IMR-90 (cell line): ENCODE results near the gene DAB1. TPM values are rescaled to one million over a fixed set of nuclear protein-coding genes. Genes with fewer than 3 reads are reported as not detected.

Experiments used
- ATAC-seq: fragments of 200-7000 bp; cut with Tn5 transposase; 2 replicates; pipeline ENCODE4 v1.9.1; 2020; ENCODE audit warnings: low read depth, mild to moderate bottlenecking, moderate library complexity
- BruUV-seq: library from RNA; stranded (reverse); fragments of 400-500 nt; replicated peaks from 2 replicates; lab custom pipeline; 2021; lab: Mats Ljungman, UMichigan
- CTCF ChIA-PET: fragments of 300-600 bp; formaldehyde crosslinking; extraction: SDS; loops from one replicate; lab custom pipeline; 2021; ENCODE audit warnings: antibody characterized with exemption; lab: Yijun Ruan, JAX
- POLR2A ChIA-PET: fragments of 300-600 bp; sonication (Branson Sonifier 250); formaldehyde crosslinking; loops from one replicate; lab custom pipeline; 2022; ENCODE audit warnings: antibody characterized with exemption; ENCODE audit not compliant: unreplicated experiment; lab: Charles Lee
- DNase-seq: peaks from one replicate; pipeline ENCODE4 v3.0.0; 2013
- H2AFZ ChIP-seq: replicated peaks from 2 replicates; pipeline ENCODE3; 2013; ENCODE audit warnings: low read length, mild to moderate bottlenecking; ENCODE audit not compliant: poor library complexity
- H2AK5ac ChIP-seq: 2 replicates; pipeline ENCODE4 v1.6.1; 2013; ENCODE audit warnings: low read depth, low read length, inconsistent platforms
- H2AK9ac ChIP-seq: replicated peaks from 2 replicates; pipeline ENCODE3; 2013; ENCODE audit warnings: mild to moderate bottlenecking, low read depth, low read length, moderate library complexity; ENCODE audit not compliant: poor library complexity
- H2BK120ac ChIP-seq: 2 replicates; pipeline ENCODE4 v1.6.1; 2013; ENCODE audit warnings: low read depth, low read length, inconsistent platforms
- H2BK15ac ChIP-seq: 3 replicates; pipeline ENCODE4 v1.6.1; 2013; ENCODE audit warnings: low read depth, low read length, inconsistent platforms
- H2BK20ac ChIP-seq: 2 replicates; pipeline ENCODE4 v1.6.1; 2013; ENCODE audit warnings: low read depth, mild to moderate bottlenecking, inconsistent platforms, low read length, moderate library complexity
- H2BK5ac ChIP-seq: 2 replicates; pipeline ENCODE4 v1.6.1; 2013; ENCODE audit warnings: mild to moderate bottlenecking, low read depth, low read length, inconsistent platforms; ENCODE audit not compliant: poor library complexity, severe bottlenecking
- H3K14ac ChIP-seq: replicated peaks from 2 replicates; pipeline ENCODE4 v1.6.1; 2013; ENCODE audit warnings: low read depth, low read length, inconsistent platforms
- H3K18ac ChIP-seq: 2 replicates; pipeline ENCODE4 v1.6.1; 2013; ENCODE audit warnings: low read depth, low read length, control low read depth
- H3K23ac ChIP-seq: 2 replicates; pipeline ENCODE4 v1.6.1; 2013; ENCODE audit warnings: low read depth, low read length, inconsistent platforms
- H3K27ac ChIP-seq: 2 replicates; pipeline ENCODE4 v1.5.1; 2013; ENCODE audit warnings: mild to moderate bottlenecking, control low read depth, low read length; ENCODE audit not compliant: insufficient read depth
- H3K27me3 ChIP-seq: 2 replicates; pipeline ENCODE4 v1.6.1; 2013; ENCODE audit warnings: low read length; ENCODE audit not compliant: control insufficient read depth, insufficient read depth
- H3K36me3 ChIP-seq: 2 replicates; pipeline ENCODE4 v1.6.1; 2013; ENCODE audit warnings: low read length, mixed read lengths; ENCODE audit not compliant: control insufficient read depth, insufficient read depth
- H3K4ac ChIP-seq: 2 replicates; pipeline ENCODE4 v1.6.1; 2013; ENCODE audit warnings: low read depth, low read length, inconsistent platforms
- H3K4me1 ChIP-seq: 2 replicates; pipeline ENCODE4 v1.6.1; 2013; ENCODE audit warnings: low read length, mixed read lengths; ENCODE audit not compliant: control insufficient read depth, insufficient read depth
- H3K4me2 ChIP-seq: 2 replicates; pipeline ENCODE4 v1.6.1; 2013; ENCODE audit warnings: low read depth, mild to moderate bottlenecking, control low read depth, low read length, moderate library complexity
- H3K4me3 ChIP-seq: 2 replicates; pipeline ENCODE4 v1.5.1; 2013; ENCODE audit warnings: low read depth, mild to moderate bottlenecking, control low read depth, low read length, moderate library complexity; ENCODE audit not compliant: insufficient read depth
- H3K56ac ChIP-seq: 2 replicates; pipeline ENCODE4 v1.6.1; 2013; ENCODE audit warnings: low read length, inconsistent platforms; ENCODE audit not compliant: insufficient read depth; ENCODE audit errors: extremely low read depth
- H3K79me1 ChIP-seq, 2 experiments: 2 replicates each; pipeline ENCODE4 v1.6.1; 2013; ENCODE audit warnings: low read length in 2 of 2, inconsistent platforms in 1 of 2, low read depth in 1 of 2
- H3K9ac ChIP-seq: 2 replicates; pipeline ENCODE4 v1.6.1; 2013; ENCODE audit warnings: low read depth, low read length, control low read depth
- H3K9me1 ChIP-seq: 2 replicates; pipeline ENCODE4 v1.6.1; 2013; ENCODE audit warnings: low read length, inconsistent platforms; ENCODE audit not compliant: insufficient read depth
- H3K9me3 ChIP-seq: 2 replicates; pipeline ENCODE4 v1.6.1; 2013; ENCODE audit warnings: low read length; ENCODE audit not compliant: control insufficient read depth, insufficient read depth
- H4K20me1 ChIP-seq: 2 replicates; pipeline ENCODE4 v1.6.1; 2013; ENCODE audit warnings: low read length, inconsistent platforms; ENCODE audit not compliant: insufficient read depth
- H4K5ac ChIP-seq: 2 replicates; pipeline ENCODE4 v1.6.1; 2013; ENCODE audit warnings: mild to moderate bottlenecking, low read depth, low read length, control low read depth
- H4K8ac ChIP-seq, 2 experiments: 2 replicates each; pipeline ENCODE4 v1.6.1; 2013; ENCODE audit warnings: low read depth in 2 of 2, low read length in 2 of 2, control low read depth in 1 of 2, inconsistent platforms in 1 of 2
- H4K91ac ChIP-seq: 2 replicates; pipeline ENCODE4 v1.6.1; 2013; ENCODE audit warnings: low read depth, low read length, inconsistent platforms; ENCODE audit not compliant: insufficient read depth
- CEBPB ChIP-seq: IDR thresholded peaks from 2 replicates; pipeline ENCODE4 v1.6.1; 2012; ENCODE audit warnings: low read depth, low read length, improper control_type of control experiment
- ELK1 ChIP-seq: fragments of 150-350 bp; IDR thresholded peaks from 2 replicates; pipeline ENCODE4 v1.6.1; 2016; ENCODE audit warnings: low read depth, mild to moderate bottlenecking, low read length, moderate library complexity, borderline replicate concordance
- RAD21 ChIP-seq: IDR thresholded peaks from 2 replicates; pipeline ENCODE4 v1.6.1; 2012; ENCODE audit warnings: low read length, improper control_type of control experiment
- RCOR1 ChIP-seq: IDR thresholded peaks from 2 replicates; pipeline ENCODE4 v1.6.1; 2012; ENCODE audit warnings: mild to moderate bottlenecking, low read length, improper control_type of control experiment; ENCODE audit not compliant: insufficient replicate concordance
- USF2 ChIP-seq: fragments of 150-350 bp; IDR thresholded peaks from 2 replicates; pipeline ENCODE4 v1.6.1; 2017; ENCODE audit warnings: mild to moderate bottlenecking, antibody characterized with exemption, low read length, low read depth
- WGBS, 2 experiments: methylation state at CpG; one replicate each; pipeline versions ENCODE4 v1.1.5 to v1.1.7; 2013; ENCODE audit warnings: missing lambda C conversion rate in 2 of 2; ENCODE audit not compliant: insufficient read length in 1 of 2; ENCODE audit errors: extremely low coverage in 2 of 2; 5-methylcytosine and 5-hydroxymethylcytosine counted together
- dilution Hi-C: fragments of 300-500 bp; cut with HindIII; formaldehyde crosslinking; loops from one replicate; pipeline ENCODE4 v1.14.3; 2018; ENCODE audit warnings: low sequenced_read_pairs; ENCODE audit not compliant: unreplicated experiment
- in situ Hi-C: fragments of 300-500 bp; cut with MboI; formaldehyde crosslinking; loops from 3 replicates; pipeline ENCODE4 v1.14.3; 2019; ENCODE audit warnings: low sequenced_read_pairs, inconsistent platforms, mixed read lengths
- intact Hi-C: fragments of 100-400 bp; cut with micrococcal nuclease; formaldehyde crosslinking; loops from 2 replicates; pipeline ENCODE4 v1.10.0; 2022
- polyA plus RNA-seq, 3 experiments: library from polyadenylated mRNA; depleted of rRNA; stranded (reverse); fragments of >200 nt; gene quantifications; 2 replicates each; pipeline ENCODE4 v1.2.3, GENCODE V29; 2012; ENCODE audit warnings: low replicate concordance in 1 of 3
- total RNA-seq: library from RNA; depleted of rRNA; stranded (reverse); fragments of >200 nt; gene quantifications from 2 replicates; pipeline ENCODE4 v1.2.3, GENCODE V29; 2012

DAB1 gene
- total and polyA plus RNA-seq, 2 of the 4 experiments (the other 2 are of a cell fraction): 0.18 to 0.41 TPM

GRCh38 chr1:56948403-56949023 lies 475.3 kb downstream of the DAB1 start:
- BruUV-seq: no TSS peak
- dilution Hi-C loops (no loop called here), in situ Hi-C loops (no loop called here), intact Hi-C loops (no loop called here)
- H4K5ac ChIP-seq: no peak overlapping the region
- DNase-seq (peak; percentile 6), ATAC-seq (peak; percentile 62)
- H3K14ac ChIP-seq: no peak overlapping the region
- no peak overlapping the region for H2BK120ac ChIP-seq
- H3K18ac ChIP-seq: no peak overlapping the region
- H2AK9ac ChIP-seq: no peak overlapping the region
- POLR2A ChIA-PET: interaction anchor here (0.5 to 0.6 kb wide), 2 partner anchors 15 to 327 kb away, joined by 3 read pairs; no protein-coding TSS in a partner anchor
- H3K9me1 ChIP-seq: no peaks in the 10 kb centered on the region
- no peaks in the 10 kb centered on the region for H3K79me1 ChIP-seq
- H2BK15ac ChIP-seq: no peak overlapping the region
- no peaks in the 10 kb centered on the region for H3K36me3 ChIP-seq
- H3K9me3 ChIP-seq: no peaks in the 10 kb centered on the region
- H4K20me1 ChIP-seq: no peaks in the 10 kb centered on the region
- peaks cover 3% of the 10 kb centered on the region; the same call in 1 of the 2 replicates for H3K4me1 ChIP-seq
- H3K9ac ChIP-seq: no peak overlapping the region
- TF ChIP-seq ELK1 (no peak), RCOR1 (no peak), CEBPB (no peak), RAD21 (no peak), USF2 (no peak)
- H2BK20ac ChIP-seq: no peak overlapping the region
- H3K23ac ChIP-seq: no peak overlapping the region
- no peak overlapping the region for H2AFZ ChIP-seq
- CTCF ChIA-PET: interaction anchor here (0.6 kb wide), 2 partner anchors 112 to 119 kb away, joined by 3 to 4 read pairs; no protein-coding TSS in a partner anchor
- no peak overlapping the region for H3K56ac ChIP-seq
- WGBS, 2 experiments: no CpG with 5 or more reads among the region's 1 CpG
- no peak overlapping the region for H3K4me3 ChIP-seq
- no peak overlapping the region for H4K91ac ChIP-seq
- H2BK5ac ChIP-seq: no peak overlapping the region
- H4K8ac ChIP-seq: no peak overlapping the region
- no peak overlapping the region for H2AK5ac ChIP-seq
- H3K27me3 ChIP-seq: peaks cover 3% of the 10 kb centered on the region
- H3K27ac ChIP-seq: no peak overlapping the region
- H3K4me2 ChIP-seq: no peak overlapping the region
- no peak overlapping the region for H3K4ac ChIP-seq
